GM23338 (cell line): ENCODE data around the gene POSTN. TPM values are rescaled to one million over a fixed set of nuclear protein-coding genes. Genes with fewer than 3 reads are reported as not detected.

Source experiments
- ATAC-seq: fragments of 200-7000 bp; cut with Tn5 transposase; 3 replicates; pipeline ENCODE4 v1.9.1; 2020
- DNase-seq: peaks from one replicate; pipeline ENCODE4 v3.0.0-alpha.2; 2015; ENCODE audit warnings: low spot score
- H2AFZ ChIP-seq: fragments of 200-600 bp; sonication (generic); 2 replicates; pipeline ENCODE4 v1.8.0; 2016; ENCODE audit warnings: antibody characterized with exemption, mild to moderate bottlenecking, moderate library complexity
- H3F3A ChIP-seq: fragments of 200-600 bp; sonication (generic); replicated peaks from 2 replicates; pipeline ENCODE4 v1.8.0; 2017; ENCODE audit warnings: antibody characterized with exemption, mixed run types, low read depth
- H3K27ac ChIP-seq: fragments of 200-600 bp; sonication (generic); 2 replicates; pipeline ENCODE4 v1.6.1; 2016; ENCODE audit warnings: low read depth
- H3K27me3 ChIP-seq: fragments of 200-600 bp; sonication (generic); 2 replicates; pipeline ENCODE4 v1.8.0; 2016; ENCODE audit warnings: mild to moderate bottlenecking, mixed run types, moderate library complexity; ENCODE audit not compliant: insufficient read depth
- H3K36me3 ChIP-seq: fragments of 200-600 bp; sonication (generic); 2 replicates; pipeline ENCODE4 v1.8.0; 2016; ENCODE audit warnings: mild to moderate bottlenecking; ENCODE audit not compliant: insufficient read depth
- H3K4me1 ChIP-seq: fragments of 200-600 bp; sonication (generic); 2 replicates; pipeline ENCODE4 v1.8.0; 2016; ENCODE audit warnings: mild to moderate bottlenecking, moderate library complexity; ENCODE audit not compliant: insufficient read depth
- H3K4me2 ChIP-seq: fragments of 200-600 bp; sonication (generic); 2 replicates; pipeline ENCODE4 v1.7.1; 2017; ENCODE audit warnings: mixed run types
- H3K4me3 ChIP-seq: fragments of 200-600 bp; sonication (generic); 2 replicates; pipeline ENCODE4 v1.6.1; 2016; ENCODE audit warnings: mixed run types
- H3K79me2 ChIP-seq: fragments of 200-600 bp; sonication (generic); replicated peaks from 2 replicates; pipeline ENCODE4 v1.8.0; 2017; ENCODE audit warnings: mild to moderate bottlenecking; ENCODE audit not compliant: insufficient read depth
- H3K9me2 ChIP-seq: fragments of 200-600 bp; sonication (generic); 2 replicates; pipeline ENCODE4 v1.8.0; 2017; ENCODE audit not compliant: insufficient read depth
- H4K20me1 ChIP-seq: fragments of 200-600 bp; sonication (generic); replicated peaks from 2 replicates; pipeline ENCODE4 v1.8.0; 2017; ENCODE audit warnings: mild to moderate bottlenecking; ENCODE audit not compliant: insufficient read depth
- H3K27ac Mint-ChIP-seq: 2 replicates; pipeline ENCODE4 v1.8.0; 2020; ENCODE audit warnings: inconsistent platforms, mild to moderate bottlenecking, moderate library complexity, mixed read lengths
- H3K27me3 Mint-ChIP-seq: 3 replicates; pipeline ENCODE4 v1.8.0; 2022; ENCODE audit warnings: low read depth, mild to moderate bottlenecking, moderate library complexity, mixed read lengths, inconsistent platforms; ENCODE audit not compliant: insufficient read depth, poor library complexity
- H3K36me3 Mint-ChIP-seq: 3 replicates; pipeline ENCODE4 v1.8.0; 2021; ENCODE audit warnings: low read depth, mild to moderate bottlenecking, inconsistent platforms, moderate library complexity, mixed read lengths
- H3K4me1 Mint-ChIP-seq: 3 replicates; pipeline ENCODE4 v1.8.0; 2020; ENCODE audit warnings: mild to moderate bottlenecking, inconsistent platforms, mixed read lengths
- H3K4me3 Mint-ChIP-seq: 3 replicates; pipeline ENCODE4 v1.8.0; 2021; ENCODE audit warnings: moderate library complexity, mild to moderate bottlenecking, inconsistent platforms, mixed read lengths
- H3K9me3 Mint-ChIP-seq: 3 replicates; pipeline ENCODE4 v1.8.0; 2020; ENCODE audit warnings: moderate library complexity, mild to moderate bottlenecking, inconsistent platforms, mixed read lengths
- CREB1 ChIP-seq: fragments of 250-450 bp; sonication (Bioruptor Pico); IDR thresholded peaks from 2 replicates; pipeline ENCODE4 v1.5.0; 2020; ENCODE audit warnings: low read depth, mild to moderate bottlenecking, moderate library complexity
- CTCF ChIP-seq, 2 experiments: fragments of 200-600 bp in 1 of 2; sonication (generic) in 1 of 2; conservative IDR thresholded peaks; 2 replicates each; pipeline versions ENCODE4 v1.5.1 to v1.6.1; 2016 to 2017; ENCODE audit warnings: antibody characterized with exemption in 2 of 2, low read depth in 2 of 2, mild to moderate bottlenecking in 2 of 2, moderate library complexity in 1 of 2
- EZH2 ChIP-seq: fragments of 200-600 bp; sonication (generic); IDR thresholded peaks from one replicate; pipeline ENCODE4 v1.8.0; 2017; ENCODE audit warnings: antibody characterized with exemption, mild to moderate bottlenecking, low read depth; ENCODE audit not compliant: unreplicated experiment
- NANOG ChIP-seq: IDR thresholded peaks from 2 replicates; pipeline ENCODE4 v1.6.1; 2016; ENCODE audit warnings: antibody characterized with exemption, borderline replicate concordance
- POLR2AphosphoS5 ChIP-seq: IDR thresholded peaks from 2 replicates; pipeline ENCODE4 v1.6.1; 2016; ENCODE audit warnings: antibody characterized with exemption, low read depth
- REST ChIP-seq: IDR thresholded peaks from one replicate; pipeline ENCODE4 v1.6.1; 2018; ENCODE audit warnings: antibody characterized with exemption; ENCODE audit not compliant: unreplicated experiment
- ZNF331 ChIP-seq: fragments of 250-450 bp; sonication (Bioruptor Pico); IDR thresholded peaks from 2 replicates; pipeline ENCODE4 v1.5.0; 2020; ENCODE audit warnings: low read depth, mild to moderate bottlenecking, moderate library complexity
- polyA plus RNA-seq: library from polyadenylated mRNA; unstranded; fragments of >200 nt; fragmentation: Nextera tagmentation; extraction: Ambion mirVana; gene quantifications from 2 replicates; pipeline ENCODE4 v1.2.1, GENCODE V29; 2016
- total RNA-seq: library from RNA; depleted of rRNA; stranded (reverse); fragments of >200 nt; shearing (Covaris generic); gene quantifications from 2 replicates; pipeline ENCODE4 v1.2.3, GENCODE V29; 2014

The POSTN gene
- total and polyA plus RNA-seq, 2 experiments from 2014 or later: 0.21 to 0.31 TPM

- no peak for ATAC-seq
- Mint-ChIP-seq H3K4me1 (0 out of 3 replicates have a peak, but pooled peaks cover 2% of the 10 kb centered on the region), H3K9me3 (peaks cover 3% of the 10 kb centered on the region; the same call in 1 of the 3 replicates), H3K27me3 (peaks cover 2% of the 10 kb centered on the region), H3K36me3 (peaks cover 3% of the 10 kb centered on the region; the same call in 1 of the 3 replicates), H3K4me3 (no peak overlapping the region), H3K27ac (peak overlapping the region; percentile 34; the same call in 1 of the 2 replicates)
- Histone ChIP-seq H2AFZ (no peak overlapping the region), H3K27ac (no peak overlapping the region), H4K20me1 (no peaks in the 10 kb centered on the region), H3K79me2 (no peaks in the 10 kb centered on the region), H3K36me3 (no peaks in the 10 kb centered on the region), H3K27me3 (no peaks in the 10 kb centered on the region), H3K4me2 (no peak overlapping the region), H3K9me2 (no peaks in the 10 kb centered on the region), H3K4me1 (no peaks in the 10 kb centered on the region), H3K4me3 (no peak overlapping the region), H3F3A (no peaks in the 10 kb centered on the region)
- TF ChIP-seq EZH2: no peak
- no peak for TF ChIP-seq POLR2AphosphoS5
- TF ChIP-seq CTCF (conservative IDR thresholded peaks at IDR 0.05; ENCODE audit: low read depth in 2 of 2): no peak
- TF ChIP-seq CREB1: no peak
- TF ChIP-seq ZNF331: no peak
- TF ChIP-seq NANOG: no peak
- no peak for TF ChIP-seq REST
- no peak for DNase-seq
Measured at GRCh38 chr13:37531049-37531448, 67.5 kb downstream of the POSTN start.

- peak overlapping the region; percentile 53; the same call in 1 of the 2 replicates for H2AFZ ChIP-seq
- ATAC-seq (no peak), DNase-seq (no peak)
- TF ChIP-seq CTCF (conservative IDR thresholded peaks at IDR 0.05; ENCODE audit: low read depth in 2 of 2): no peak
- TF ChIP-seq EZH2: no peak
- Mint-ChIP-seq H3K4me1 (0 out of 3 replicates have a peak, but pooled peaks cover 2% of the 10 kb centered on the region), H3K27me3 (peaks cover 2% of the 10 kb centered on the region), H3K36me3 (peaks cover 3% of the 10 kb centered on the region; the same call in 1 of the 3 replicates), H3K27ac (no peak overlapping the region), H3K9me3 (peaks cover 3% of the 10 kb centered on the region; the same call in 1 of the 3 replicates), H3K4me3 (no peak overlapping the region)
- H3F3A ChIP-seq: no peaks in the 10 kb centered on the region
- H3K4me3 ChIP-seq: no peak overlapping the region
- no peaks in the 10 kb centered on the region for H3K27me3 ChIP-seq
- H3K27ac ChIP-seq: no peak overlapping the region
- H3K36me3 ChIP-seq: no peaks in the 10 kb centered on the region
- H4K20me1 ChIP-seq: no peaks in the 10 kb centered on the region
- no peaks in the 10 kb centered on the region for H3K9me2 ChIP-seq
- no peaks in the 10 kb centered on the region for H3K4me1 ChIP-seq
- no peaks in the 10 kb centered on the region for H3K79me2 ChIP-seq
- H3K4me2 ChIP-seq: no peak overlapping the region
Measured at GRCh38 chr13:37529751-37530385, 68.7 kb downstream of the POSTN start.
